ENCODE data around the gene CYP2D6. TPM values are rescaled to one million over a fixed set of nuclear protein-coding genes. Genes with fewer than 3 reads are reported as not detected.
"Not testable (repeated sequence)": the region's sequence is repeated elsewhere in the genome, so short reads cannot be mapped to it uniquely, and the experiment has no call there.

CYP2D6 gene
- total and polyA plus RNA-seq, 2 experiments from 2014 or later, result 0.15 TPM; not detected in 1

GRCh38 chr22:42152661-42153270 is 22.2 kb upstream of the CYP2D6 start:
- Histone ChIP-seq H3K4me1 (ENCODE audit: insufficient read depth) (no peaks in the 10 kb centered on the region), H3K9ac (no peak overlapping the region), H4K20me1 (ENCODE audit: insufficient read depth) (no peaks in the 10 kb centered on the region), H3K27me3 (replicated peaks; ENCODE audit: insufficient read depth) (no peaks in the 10 kb centered on the region), H3K9me3 (ENCODE audit: low read depth) (no peaks in the 10 kb centered on the region), H3K79me2 (ENCODE audit: insufficient read depth) (no peaks in the 10 kb centered on the region), H3K27ac (no peak overlapping the region), H3K9me2 (ENCODE audit: insufficient read depth) (no peaks in the 10 kb centered on the region), H3F3A (ENCODE audit: insufficient read depth) (no peaks in the 10 kb centered on the region), H2AFZ (no peak overlapping the region), H3K4me2 (ENCODE audit: unreplicated experiment) (no peak overlapping the region), H3K4me3 (no peak overlapping the region), H3K36me3 (ENCODE audit: low read depth) (no peaks in the 10 kb centered on the region)
- in situ Hi-C loops (cut with MboI), result no loop called here
- 80 to 97% methylated on average over 19 to 42 of the region's 42 CpGs for WGBS, 2 experiments (ENCODE audit: low coverage in 1 of 2, low lambda C conversion rate in 2 of 2, missing lambda C conversion rate in 2 of 2)
- DNase-seq, result no peak
- TF ChIP-seq EZH2 (IDR thresholded peaks at IDR 0.05; ENCODE audit: insufficient read depth, poor library complexity, severe bottlenecking), result no peak
- no peak for TF ChIP-seq EZH2phosphoT487 (IDR thresholded peaks at IDR 0.05; ENCODE audit: insufficient read depth, low read depth)

DNA sequence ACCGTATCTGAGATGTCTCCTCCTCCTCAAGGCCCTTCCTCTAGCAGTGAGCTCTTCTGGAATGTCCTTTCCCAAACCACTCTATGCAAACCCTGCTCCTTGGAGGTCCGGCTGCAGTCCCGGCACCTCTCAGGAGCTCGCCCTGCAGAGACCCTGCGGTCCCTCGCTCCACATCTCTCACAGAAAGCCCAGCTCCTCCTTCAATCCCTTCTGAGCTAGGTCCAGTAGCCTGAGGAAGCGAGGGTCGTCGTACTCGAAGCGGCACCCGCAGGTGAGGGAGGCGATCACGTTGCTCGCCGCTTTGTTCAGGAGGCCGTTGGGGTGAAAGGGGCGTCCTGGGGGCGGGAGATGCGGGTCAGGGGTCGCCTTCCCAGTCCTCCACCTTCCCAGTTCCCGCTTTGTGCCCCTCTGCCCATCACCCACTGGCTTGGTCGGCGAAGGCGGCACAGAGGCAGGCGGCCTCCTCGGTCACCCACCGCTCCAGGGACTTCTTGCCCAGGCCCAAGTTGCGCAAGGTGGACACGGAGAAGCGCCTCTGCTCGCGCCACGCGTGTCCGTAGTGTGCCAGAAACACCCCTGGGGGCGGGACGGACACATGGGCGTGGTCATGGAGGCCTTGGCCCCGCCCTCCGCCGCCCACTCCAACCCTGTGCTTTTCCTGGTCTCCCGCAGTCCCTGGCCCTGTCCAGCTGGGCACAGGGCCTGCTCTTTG is 21.5 kb upstream of the CYP2D6 start:
- Histone ChIP-seq H3K4me2 (ENCODE audit: unreplicated experiment) (no peak overlapping the region), H3K9me3 (ENCODE audit: low read depth) (no peaks in the 10 kb centered on the region), H3K27me3 (replicated peaks; ENCODE audit: insufficient read depth) (no peaks in the 10 kb centered on the region), H3K4me3 (no peak overlapping the region), H3K9me2 (ENCODE audit: insufficient read depth) (no peaks in the 10 kb centered on the region), H2AFZ (no peak overlapping the region), H3K36me3 (ENCODE audit: low read depth) (no peaks in the 10 kb centered on the region), H3K27ac (no peak overlapping the region), H4K20me1 (ENCODE audit: insufficient read depth) (no peaks in the 10 kb centered on the region), H3K9ac (no peak overlapping the region), H3K79me2 (ENCODE audit: insufficient read depth) (no peaks in the 10 kb centered on the region), H3K4me1 (ENCODE audit: insufficient read depth) (no peaks in the 10 kb centered on the region), H3F3A (ENCODE audit: insufficient read depth) (no peaks in the 10 kb centered on the region)
- WGBS, 2 experiments (ENCODE audit: low coverage in 1 of 2, low lambda C conversion rate in 2 of 2, missing lambda C conversion rate in 2 of 2), result 67% methylated on average over 26 to 43 of the region's 43 CpGs
- TF ChIP-seq EZH2 (IDR thresholded peaks at IDR 0.05; ENCODE audit: insufficient read depth, poor library complexity, severe bottlenecking) (no peak), EZH2phosphoT487 (IDR thresholded peaks at IDR 0.05; ENCODE audit: insufficient read depth, low read depth) (no peak)
- in situ Hi-C loops (cut with MboI), result no loop called here
- DNase-seq, result peak; percentile 16

DNA sequence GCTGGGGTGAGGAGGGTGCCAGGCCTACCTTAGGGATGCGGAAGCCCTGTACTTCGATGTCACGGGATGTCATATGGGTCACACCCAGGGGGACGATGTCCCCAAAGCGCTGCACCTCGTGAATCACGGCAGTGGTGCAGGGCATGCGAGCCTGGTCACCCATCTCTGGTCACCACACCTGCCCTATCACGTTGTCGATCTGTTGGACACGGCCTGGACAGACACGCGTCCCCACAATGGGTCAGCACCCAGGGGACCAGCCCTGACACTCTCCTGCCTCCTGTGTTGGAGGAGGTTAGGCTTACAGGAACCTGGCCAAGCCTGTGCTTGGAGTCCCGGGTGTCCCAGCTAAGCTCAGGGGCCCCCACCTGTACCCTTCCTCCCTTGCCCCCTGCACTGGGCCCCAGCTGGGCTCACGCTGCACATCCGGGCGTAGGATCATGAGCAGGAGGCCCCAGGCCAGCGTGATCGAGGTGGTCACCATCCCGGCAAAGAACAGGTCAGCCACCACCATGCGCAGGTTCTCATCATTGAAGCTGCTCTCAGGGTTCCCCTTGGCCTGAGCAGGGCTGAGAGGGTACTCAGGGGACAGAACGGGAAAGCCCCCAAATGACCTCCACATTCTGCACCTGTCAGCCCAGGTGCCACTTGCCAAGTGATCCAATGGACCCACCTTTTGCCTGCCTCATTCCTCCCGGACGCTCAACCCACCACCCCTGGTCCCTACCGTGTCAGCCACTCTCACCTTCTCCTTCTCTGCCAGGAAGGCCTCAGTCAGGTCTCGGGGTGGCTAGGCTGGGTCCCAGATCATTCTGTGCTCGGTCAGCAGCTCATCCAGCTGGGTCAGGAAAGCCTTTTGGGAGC is 20.3 kb upstream of the CYP2D6 start:
- no peaks in the 10 kb centered on the region for H3F3A ChIP-seq (ENCODE audit: insufficient read depth)
- DNase-seq, result no peak
- in situ Hi-C loops (cut with MboI), result no loop called here

GRCh38 chr22:42149798-42150197 is 19.2 kb upstream of the CYP2D6 start:
- H3F3A ChIP-seq (ENCODE audit: insufficient read depth); H3K4me3 ChIP-seq; H3K4me1 ChIP-seq (ENCODE audit: insufficient read depth); DNase-seq; H3K36me3 ChIP-seq (ENCODE audit: low read depth); in situ Hi-C loops (cut with MboI); H3K27me3 ChIP-seq (replicated peaks; ENCODE audit: insufficient read depth); H3K9me2 ChIP-seq (ENCODE audit: insufficient read depth); H3K9me3 ChIP-seq (ENCODE audit: low read depth); H3K79me2 ChIP-seq (ENCODE audit: insufficient read depth); H2AFZ ChIP-seq; H3K4me2 ChIP-seq (ENCODE audit: unreplicated experiment); H3K9ac ChIP-seq; H3K27ac ChIP-seq; H4K20me1 ChIP-seq (ENCODE audit: insufficient read depth): not testable (repeated sequence)
- 88 to 90% methylated on average over 13 to 15 of the region's 16 CpGs for WGBS, 2 experiments (ENCODE audit: low coverage in 1 of 2, low lambda C conversion rate in 2 of 2, missing lambda C conversion rate in 2 of 2)

More for the DNA sequence above, 20.3 kb upstream of the CYP2D6 start:
- Histone ChIP-seq H3K4me3 (no peak overlapping the region), H3K27me3 (replicated peaks; ENCODE audit: insufficient read depth) (no peaks in the 10 kb centered on the region), H3K9me2 (ENCODE audit: insufficient read depth) (no peaks in the 10 kb centered on the region), H3K27ac (no peak overlapping the region), H3K9me3 (ENCODE audit: low read depth) (no peaks in the 10 kb centered on the region), H3K79me2 (ENCODE audit: insufficient read depth) (no peaks in the 10 kb centered on the region), H4K20me1 (ENCODE audit: insufficient read depth) (no peaks in the 10 kb centered on the region), H3K36me3 (ENCODE audit: low read depth) (no peaks in the 10 kb centered on the region), H3K4me2 (ENCODE audit: unreplicated experiment) (no peak overlapping the region), H3K9ac (no peak overlapping the region), H2AFZ (no peak overlapping the region), H3K4me1 (ENCODE audit: insufficient read depth) (no peaks in the 10 kb centered on the region)
- TF ChIP-seq EZH2phosphoT487 (IDR thresholded peaks at IDR 0.05; ENCODE audit: insufficient read depth, low read depth), result no peak
- 95 to 96% methylated on average over 23 to 27 of the region's 27 CpGs for WGBS, 2 experiments (ENCODE audit: low coverage in 1 of 2, low lambda C conversion rate in 2 of 2, missing lambda C conversion rate in 2 of 2)
